ENCODE measurements around the gene CPEB2. TPM values are rescaled to one million over a fixed set of nuclear protein-coding genes. Genes with fewer than 3 reads are reported as not detected.

Gene CPEB2
- total RNA-seq, 1 experiment from 2014 or later = 5.3 TPM

GRCh38 chr4:15117270-15117946 is 115.1 kb downstream of the CPEB2 start:
- DNase-seq (ENCODE audit: low spot score) = no peak

GRCh38 chr4:15118292-15118691 is 116.0 kb downstream of the CPEB2 start:
- DNase-seq (ENCODE audit: low spot score) = no peak
